Measurements from ENCODE around the gene TMEM14B. TPM values are rescaled to one million over a fixed set of nuclear protein-coding genes. Genes with fewer than 3 reads are reported as not detected.

Gene TMEM14B
- total RNA-seq, 1 experiment from 2014 or later: 82.9 TPM

- Mint-ChIP-seq H3K4me1 (no peaks in the 10 kb centered on the region), H3K4me3 (no peak overlapping the region), H3K27me3 (ENCODE audit: low read depth) (no peaks in the 10 kb centered on the region), H3K36me3 (peaks cover 10% of the 10 kb centered on the region), H3K27ac (no peak overlapping the region), H3K9me3 (no peaks in the 10 kb centered on the region)
- TF ChIP-seq ERG (CRISPR knock-in tag; IDR thresholded peaks at IDR 0.05) (no peak), USF2 (CRISPR knock-in tag; IDR thresholded peaks at IDR 0.05) (no peak), MLX (CRISPR knock-in tag; IDR thresholded peaks at IDR 0.05) (no peak), ATF2 (CRISPR knock-in tag; IDR thresholded peaks at IDR 0.05; ENCODE audit: borderline replicate concordance, low read depth) (no peak), ZNF232 (CRISPR knock-in tag; IDR thresholded peaks at IDR 0.05) (no peak), RORB (CRISPR knock-in tag; IDR thresholded peaks at IDR 0.05) (no peak), ZNF121 (CRISPR knock-in tag; IDR thresholded peaks at IDR 0.05) (no peak), NR1H2 (CRISPR knock-in tag; IDR thresholded peaks at IDR 0.05) (no peak), OVOL2 (CRISPR knock-in tag; IDR thresholded peaks at IDR 0.05; ENCODE audit: borderline replicate concordance) (no peak), PRDM15 (CRISPR knock-in tag; IDR thresholded peaks at IDR 0.05) (no peak), FOXP4 (CRISPR knock-in tag; IDR thresholded peaks at IDR 0.05) (no peak), TP53 (CRISPR knock-in tag; IDR thresholded peaks at IDR 0.05) (no peak), JUN (CRISPR knock-in tag; IDR thresholded peaks at IDR 0.05) (no peak), AR (CRISPR knock-in tag; IDR thresholded peaks at IDR 0.05) (no peak), FOXK1 (CRISPR knock-in tag; IDR thresholded peaks at IDR 0.05) (no peak), FOXP1 (CRISPR knock-in tag; IDR thresholded peaks at IDR 0.05; ENCODE audit: borderline replicate concordance) (no peak), PRRX2 (CRISPR knock-in tag; IDR thresholded peaks at IDR 0.05) (no peak)
- no peak for DNase-seq (ENCODE audit: low spot score)
- CTCF ChIA-PET: interaction anchor here (1.3 kb wide), 1 partner anchor 291 kb away, joined by 5 read pairs; no protein-coding TSS in a partner anchor
- ATAC-seq: no peak
- POLR2A ChIA-PET: no interaction called here
Observed at GRCh38 chr6:10769419-10769818, 21.8 kb downstream of the TMEM14B start.
